NB4 (cell line): ENCODE measurements around the gene GAL.

Source experiments
- DNase-seq: peaks from one replicate; pipeline ENCODE4 v3.0.0; 2010; ENCODE audit warnings: low read depth
- H3K4me3 ChIP-seq: one replicate; pipeline ENCODE4 v1.5.1; 2011; ENCODE audit warnings: mild to moderate bottlenecking, low read depth, low read length, moderate library complexity
- CTCF ChIP-seq: IDR thresholded peaks from one replicate; pipeline ENCODE4 v1.5.1; 2012; ENCODE audit warnings: low read depth, low read length
- MAX ChIP-seq: IDR thresholded peaks from 2 replicates; pipeline ENCODE4 v1.6.1; 2011; ENCODE audit warnings: low read depth, low read length
- MYC ChIP-seq: IDR thresholded peaks from 2 replicates; pipeline ENCODE4 v1.6.1; 2011; ENCODE audit warnings: low read depth, low read length
- POLR2A ChIP-seq: IDR thresholded peaks from 2 replicates; pipeline ENCODE4 v1.6.1; 2011; ENCODE audit warnings: mild to moderate bottlenecking; ENCODE audit not compliant: insufficient read length; ENCODE audit errors: extremely low read depth

Gene GAL

GRCh38 chr11:68661697-68662603 lies 22.4 kb upstream of the GAL start:
- no peak for TF ChIP-seq CTCF
- TF ChIP-seq MAX = no peak
- TF ChIP-seq MYC = no peak
- TF ChIP-seq POLR2A = no peak
- no peak for DNase-seq
- no peak overlapping the region for H3K4me3 ChIP-seq

- no peak for DNase-seq
- TF ChIP-seq CTCF = no peak
- TF ChIP-seq MYC = no peak
- TF ChIP-seq MAX = no peak
- H3K4me3 ChIP-seq = no peak overlapping the region
Measured at GRCh38 chr11:68663482-68664010, 20.8 kb upstream of the GAL start.

GRCh38 chr11:68664141-68664540 lies 20.2 kb upstream of the GAL start:
- no peak for TF ChIP-seq CTCF
- no peak for DNase-seq
- no peak overlapping the region for H3K4me3 ChIP-seq

- no peak overlapping the region for H3K4me3 ChIP-seq
- TF ChIP-seq MAX (no peak), MYC (no peak), CTCF (no peak), POLR2A (no peak)
- DNase-seq = no peak
Measured at GRCh38 chr11:68664906-68665305, 19.4 kb upstream of the GAL start.

GRCh38 chr11:68665436-68665835 lies 18.9 kb upstream of the GAL start:
- TF ChIP-seq POLR2A (no peak), CTCF (no peak)
- no peak for DNase-seq
- H3K4me3 ChIP-seq = no peak overlapping the region

GRCh38 chr11:68666849-68667248 lies 17.5 kb upstream of the GAL start:
- peak; percentile 32 for DNase-seq
- no peak overlapping the region for H3K4me3 ChIP-seq
- TF ChIP-seq MYC (no peak), CTCF (no peak), POLR2A (no peak), MAX (no peak)
